Measurements from ENCODE around the gene CNNM2. TPM values are rescaled to one million over a fixed set of nuclear protein-coding genes. Genes with fewer than 3 reads are reported as not detected.
A peak's percentile ranks its signal among the peaks of the same experiment; 100 is the strongest.

CNNM2 gene
- polyA plus RNA-seq, 1 of the 3 experiments (the other 2 are of a cell fraction) = 4.0 TPM

GRCh38 chr10:103111918-103112877, 194.1 kb downstream of the CNNM2 start:
- Histone ChIP-seq H3K9ac (no peak overlapping the region), H3K27ac (ENCODE audit: low read depth in 2 of 2, low read length in 1 of 2) (no peak overlapping the region), H3K79me2 (ENCODE audit: insufficient read depth) (peaks cover 75% of the 10 kb centered on the region)

DNA sequence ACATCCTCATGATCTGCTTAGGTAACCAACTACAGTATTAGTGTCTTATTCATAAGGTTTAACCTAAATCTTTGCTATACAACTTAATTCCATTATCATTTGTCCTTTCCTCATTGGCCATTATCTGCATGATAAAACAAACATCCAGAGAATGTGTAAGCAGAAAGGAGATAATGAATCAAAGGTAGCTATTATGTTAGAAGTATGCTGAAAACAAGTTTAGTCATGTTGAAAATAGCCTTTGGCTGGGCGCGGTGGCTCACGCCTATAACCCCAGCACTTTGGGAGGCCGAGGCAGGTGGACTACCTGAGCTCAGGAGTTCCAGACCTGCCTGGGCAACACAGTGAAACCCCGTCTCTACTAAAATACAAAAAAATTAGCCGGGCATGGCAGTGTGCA, 196.8 kb downstream of the CNNM2 start:
- peaks cover 3% of the 10 kb centered on the region; the same call in 1 of the 2 replicates for H4K20me1 ChIP-seq (ENCODE audit: insufficient read depth)
- no peak overlapping the region for H3K4me3 ChIP-seq (ENCODE audit: low read depth in 2 of 2, low read length in 1 of 2)
- no peak overlapping the region for H2AFZ ChIP-seq (ENCODE audit: low read depth)
- H3K4me2 ChIP-seq = no peak overlapping the region
- no peaks in the 10 kb centered on the region for H3K27me3 ChIP-seq (ENCODE audit: insufficient read depth)
- H3K27ac ChIP-seq (ENCODE audit: low read depth in 2 of 2, low read length in 1 of 2) = no peak overlapping the region
- H3K4me1 ChIP-seq (ENCODE audit: control insufficient read depth in 1 of 2, insufficient read depth in 2 of 2, low read depth in 1 of 2, low read length in 1 of 2) = peaks cover 0 to 8% of the 10 kb centered on the region in 2 experiments; a peak in 2 of 4 replicates
- DNase-seq = no peak
- H3K36me3 ChIP-seq (replicated peaks in 1 of 2; ENCODE audit: control insufficient read depth in 1 of 2, insufficient read depth in 2 of 2, low read length in 1 of 2) = peaks cover 0 to 16% of the 10 kb centered on the region in 2 experiments
- TF ChIP-seq RCOR1 (IDR thresholded peaks at IDR 0.05; ENCODE audit: low read length) = no peak
- no peak for TF ChIP-seq IRF3 (IDR thresholded peaks at IDR 0.05; ENCODE audit: low read depth, low read length)
- no peak for TF ChIP-seq NFIC (IDR thresholded peaks at IDR 0.05; ENCODE audit: borderline replicate concordance)
- no peak for TF ChIP-seq GABPA (IDR thresholded peaks at IDR 0.05; ENCODE audit: low read depth)
- TF ChIP-seq FOXM1 (IDR thresholded peaks at IDR 0.05; ENCODE audit: low read depth) = no peak
- no peak for TF ChIP-seq RXRA (IDR thresholded peaks at IDR 0.05; ENCODE audit: borderline replicate concordance, low read depth)
- TF ChIP-seq TCF12 (IDR thresholded peaks at IDR 0.05) = no peak
- peaks cover 3% of the 10 kb centered on the region for H3F3A ChIP-seq (replicated peaks; ENCODE audit: insufficient read depth)
- ChIA-PET CTCF (no interaction called here), POLR2A (no interaction called here)
- H3K9me2 ChIP-seq = no peaks in the 10 kb centered on the region
- no peaks in the 10 kb centered on the region for H3K9me3 ChIP-seq
- peaks cover 76% of the 10 kb centered on the region for H3K79me2 ChIP-seq (ENCODE audit: insufficient read depth)
- WGBS (ENCODE audit: low lambda C conversion rate) = 95% methylated on average over 6 of the region's 6 CpGs
- H3K9ac ChIP-seq = no peak overlapping the region

More at GRCh38 chr10:103111918-103112877, 194.1 kb downstream of the CNNM2 start:
- Histone ChIP-seq H3K9me2 (no peaks in the 10 kb centered on the region), H3K4me2 (0 out of 2 replicates have a peak overlapping the region, but pooled peaks have one; percentile 3), H3F3A (replicated peaks; ENCODE audit: insufficient read depth) (peaks cover 3% of the 10 kb centered on the region), H3K9me3 (no peaks in the 10 kb centered on the region), H3K4me1 (ENCODE audit: control insufficient read depth in 1 of 2, insufficient read depth in 2 of 2, low read depth in 1 of 2, low read length in 1 of 2) (peaks cover 0 to 8% of the 10 kb centered on the region in 2 experiments; a peak in 1 of 4 replicates), H2AFZ (ENCODE audit: low read depth) (no peak overlapping the region), H4K20me1 (ENCODE audit: insufficient read depth) (peaks cover 3% of the 10 kb centered on the region; the same call in 1 of the 2 replicates), H3K27me3 (ENCODE audit: insufficient read depth) (no peaks in the 10 kb centered on the region), H3K4me3 (ENCODE audit: low read depth in 2 of 2, low read length in 1 of 2) (no peak overlapping the region), H3K36me3 (replicated peaks in 1 of 2; ENCODE audit: control insufficient read depth in 1 of 2, insufficient read depth in 2 of 2, low read length in 1 of 2) (peaks cover 0 to 20% of the 10 kb centered on the region in 2 experiments)
- no peak for DNase-seq
- WGBS (ENCODE audit: low lambda C conversion rate) = 95% methylated on average over 4 of the region's 4 CpGs
- ChIA-PET POLR2A (no interaction called here), CTCF (interaction anchor here (1.4 kb wide), 1 partner anchor 12 kb away, joined by 4 read pairs; no protein-coding TSS in a partner anchor)
- TF ChIP-seq POLR2AphosphoS5 (IDR thresholded peaks at IDR 0.05; ENCODE audit: low read depth, low read length) (no peak), CHD2 (IDR thresholded peaks at IDR 0.05; ENCODE audit: low read length, partially characterized antibody) (no peak), RAD21 (IDR thresholded peaks at IDR 0.05; ENCODE audit: low read length) (no peak), ELF1 (IDR thresholded peaks at IDR 0.05) (no peak), TAF1 (IDR thresholded peaks at IDR 0.05; ENCODE audit: borderline replicate concordance, low read depth, low read length) (no peak), GATA2 (CRISPR knock-in tag; IDR thresholded peaks at IDR 0.05) (no peak), IRF3 (IDR thresholded peaks at IDR 0.05; ENCODE audit: low read depth, low read length) (no peak)
- TF ChIP-seq, protein P1, sequence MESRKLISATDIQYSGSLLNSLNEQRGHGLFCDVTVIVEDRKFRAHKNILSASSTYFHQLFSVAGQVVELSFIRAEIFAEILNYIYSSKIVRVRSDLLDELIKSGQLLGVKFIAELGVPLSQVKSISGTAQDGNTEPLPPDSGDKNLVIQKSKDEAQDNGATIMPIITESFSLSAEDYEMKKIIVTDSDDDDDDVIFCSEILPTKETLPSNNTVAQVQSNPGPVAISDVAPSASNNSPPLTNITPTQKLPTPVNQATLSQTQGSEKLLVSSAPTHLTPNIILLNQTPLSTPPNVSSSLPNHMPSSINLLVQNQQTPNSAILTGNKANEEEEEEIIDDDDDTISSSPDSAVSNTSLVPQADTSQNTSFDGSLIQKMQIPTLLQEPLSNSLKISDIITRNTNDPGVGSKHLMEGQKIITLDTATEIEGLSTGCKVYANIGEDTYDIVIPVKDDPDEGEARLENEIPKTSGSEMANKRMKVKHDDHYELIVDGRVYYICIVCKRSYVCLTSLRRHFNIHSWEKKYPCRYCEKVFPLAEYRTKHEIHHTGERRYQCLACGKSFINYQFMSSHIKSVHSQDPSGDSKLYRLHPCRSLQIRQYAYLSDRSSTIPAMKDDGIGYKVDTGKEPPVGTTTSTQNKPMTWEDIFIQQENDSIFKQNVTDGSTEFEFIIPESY (IDR thresholded peaks at IDR 0.05; ENCODE audit: borderline replicate concordance, low read depth) = no peak
- TF ChIP-seq, protein P2, sequence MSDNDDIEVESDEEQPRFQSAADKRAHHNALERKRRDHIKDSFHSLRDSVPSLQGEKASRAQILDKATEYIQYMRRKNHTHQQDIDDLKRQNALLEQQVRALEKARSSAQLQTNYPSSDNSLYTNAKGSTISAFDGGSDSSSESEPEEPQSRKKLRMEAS (IDR thresholded peaks at IDR 0.05; ENCODE audit: low read depth) = no peak

All from SK-N-SH (cell line).